Rectal smooth muscle tissue (tissue), 1 donor: ENCODE results near the gene GNS.

Experiments used
- H3K27ac ChIP-seq: one replicate; pipeline ENCODE4 v1.7.0; 2013; ENCODE audit warnings: low read depth, low read length, inconsistent platforms
- H3K27me3 ChIP-seq: one replicate; pipeline ENCODE4 v1.7.0; 2013; ENCODE audit warnings: low read length; ENCODE audit not compliant: control insufficient read depth, insufficient read depth
- H3K36me3 ChIP-seq: one replicate; pipeline ENCODE4 v1.7.0; 2013; ENCODE audit warnings: low read length; ENCODE audit not compliant: control insufficient read depth, insufficient read depth
- H3K4me1 ChIP-seq: one replicate; pipeline ENCODE4 v1.7.0; 2013; ENCODE audit warnings: low read length; ENCODE audit not compliant: control insufficient read depth, insufficient read depth
- H3K4me3 ChIP-seq: one replicate; pipeline ENCODE4 v1.7.0; 2013; ENCODE audit warnings: low read length
- H3K9ac ChIP-seq: one replicate; pipeline ENCODE4 v1.7.0; 2013; ENCODE audit warnings: low read length

GNS gene

GRCh38 chr12:64672925-64673409 lies 86.2 kb downstream of the GNS start:
- H3K4me1 ChIP-seq = peaks cover 52% of the 10 kb centered on the region
- H3K9ac ChIP-seq = no peak overlapping the region
- no peaks in the 10 kb centered on the region for H3K27me3 ChIP-seq
- no peaks in the 10 kb centered on the region for H3K36me3 ChIP-seq
- peak overlapping the region; percentile 87 for H3K27ac ChIP-seq
- no peak overlapping the region for H3K4me3 ChIP-seq

DNA sequence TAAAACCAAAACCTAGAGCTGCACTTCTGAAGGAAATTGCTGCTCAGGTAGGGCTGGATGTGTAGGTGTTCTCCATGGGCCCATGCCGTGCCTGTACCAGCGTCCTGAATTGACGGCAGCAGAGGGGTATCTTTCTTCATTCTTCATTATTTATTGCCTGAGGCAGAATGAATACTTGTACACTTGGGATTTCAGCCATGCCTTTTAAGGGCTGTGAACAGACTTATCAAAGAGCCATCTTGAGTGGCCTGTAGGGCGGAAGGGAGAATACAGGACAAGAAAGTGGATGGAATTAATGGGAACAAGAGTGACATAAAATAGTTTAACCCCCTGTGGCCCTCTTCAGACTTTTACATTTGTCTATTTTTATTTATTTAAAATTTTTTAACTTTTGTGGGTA lies 87.5 kb downstream of the GNS start:
- peak overlapping the region; percentile 85 for H3K27ac ChIP-seq
- H3K9ac ChIP-seq = no peak overlapping the region
- H3K36me3 ChIP-seq = no peaks in the 10 kb centered on the region
- no peaks in the 10 kb centered on the region for H3K27me3 ChIP-seq
- H3K4me1 ChIP-seq = peaks cover 56% of the 10 kb centered on the region
- H3K4me3 ChIP-seq = no peak overlapping the region

DNA sequence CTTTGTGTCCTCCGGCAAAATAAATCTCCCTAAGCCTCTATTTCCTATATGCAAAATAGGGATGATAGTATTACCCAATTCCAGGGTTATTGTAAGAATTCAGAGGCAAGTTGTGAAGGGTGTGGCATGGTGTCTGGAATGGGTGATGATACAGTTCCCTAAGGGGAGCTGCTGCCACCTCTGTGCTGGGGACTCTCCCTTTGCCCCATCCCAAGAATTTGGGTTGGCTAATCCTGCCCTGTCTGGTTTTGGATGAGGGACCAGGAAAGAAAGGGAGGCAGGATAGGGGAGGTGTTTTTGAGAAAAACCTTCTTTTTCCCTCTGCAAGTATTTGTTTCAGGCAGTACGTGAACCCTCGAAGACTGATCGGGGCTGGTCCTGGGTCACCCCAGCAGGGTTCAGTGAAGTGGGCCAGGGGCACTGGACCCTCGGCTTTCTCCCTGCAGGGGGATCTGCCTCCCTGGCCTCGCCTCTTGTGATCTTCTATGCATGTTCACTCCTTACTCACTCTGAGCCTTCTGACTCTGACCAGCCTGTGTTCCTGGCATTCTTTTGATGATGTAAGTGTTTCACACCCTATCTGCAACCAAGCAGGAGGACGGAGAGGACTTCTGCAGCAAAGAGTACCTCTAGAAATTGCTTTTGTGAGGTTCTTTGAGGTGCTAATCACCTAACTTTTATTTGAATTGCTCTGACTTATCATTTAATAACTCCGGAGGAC lies 88.1 kb downstream of the GNS start:
- no peak overlapping the region for H3K9ac ChIP-seq
- H3K27me3 ChIP-seq = no peaks in the 10 kb centered on the region
- H3K36me3 ChIP-seq = no peaks in the 10 kb centered on the region
- H3K4me1 ChIP-seq = peaks cover 62% of the 10 kb centered on the region
- peak overlapping the region; percentile 85 for H3K27ac ChIP-seq
- H3K4me3 ChIP-seq = no peak overlapping the region

GRCh38 chr12:64670019-64670418 lies 89.2 kb downstream of the GNS start:
- H3K27ac ChIP-seq = peak overlapping the region; percentile 85
- H3K9ac ChIP-seq = no peak overlapping the region
- H3K4me1 ChIP-seq = peaks cover 64% of the 10 kb centered on the region

DNA sequence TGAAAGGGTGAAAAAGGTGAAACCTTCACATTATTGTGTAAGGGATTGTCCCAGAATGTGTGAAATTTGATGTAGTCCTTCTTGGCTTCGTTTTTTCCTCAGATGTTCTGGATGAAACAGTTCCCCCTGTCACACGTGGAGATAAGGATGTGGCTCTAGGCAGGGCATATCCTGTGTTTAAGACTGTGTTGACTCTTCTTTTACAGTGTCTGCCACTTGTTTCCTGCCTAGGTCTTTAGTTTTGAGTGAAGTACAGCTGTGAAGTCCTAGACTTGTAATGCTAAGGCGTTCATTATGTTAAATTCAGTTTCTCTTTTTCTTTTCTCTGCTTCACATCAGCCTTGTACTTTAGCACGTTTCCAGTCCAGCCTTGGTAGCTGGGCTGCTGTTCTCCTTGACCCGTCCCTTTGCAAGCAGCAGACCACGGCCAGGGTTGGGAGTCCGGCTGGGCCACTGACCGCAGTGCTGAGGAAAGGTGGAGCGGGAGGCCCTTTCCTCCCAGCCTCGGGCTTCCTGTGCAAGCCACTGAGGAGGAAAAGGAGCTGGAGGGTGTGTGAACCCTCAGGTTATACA lies 89.8 kb downstream of the GNS start:
- no peaks in the 10 kb centered on the region for H3K36me3 ChIP-seq
- peak overlapping the region; percentile 61 for H3K27ac ChIP-seq
- no peak overlapping the region for H3K9ac ChIP-seq
- H3K4me3 ChIP-seq = peak overlapping the region; percentile 47
- peaks cover 62% of the 10 kb centered on the region for H3K4me1 ChIP-seq
- no peaks in the 10 kb centered on the region for H3K27me3 ChIP-seq

More at GRCh38 chr12:64670019-64670418, 89.2 kb downstream of the GNS start:
- H3K27me3 ChIP-seq = no peaks in the 10 kb centered on the region
- no peaks in the 10 kb centered on the region for H3K36me3 ChIP-seq
- peak overlapping the region; percentile 47 for H3K4me3 ChIP-seq

GRCh38 chr12:64667793-64668192 lies 91.4 kb downstream of the GNS start:
- Histone ChIP-seq H3K27ac (peak overlapping the region; percentile 63), H3K4me1 (peaks cover 48% of the 10 kb centered on the region), H3K36me3 (no peaks in the 10 kb centered on the region), H3K4me3 (no peak overlapping the region), H3K27me3 (no peaks in the 10 kb centered on the region), H3K9ac (no peak overlapping the region)

- no peaks in the 10 kb centered on the region for H3K27me3 ChIP-seq
- H3K27ac ChIP-seq = peak overlapping the region; percentile 11
- peak overlapping the region; percentile 18 for H3K4me3 ChIP-seq
- H3K4me1 ChIP-seq = peaks cover 41% of the 10 kb centered on the region
- H3K9ac ChIP-seq = no peak overlapping the region
- no peaks in the 10 kb centered on the region for H3K36me3 ChIP-seq
Measured at GRCh38 chr12:64666054-64666914, 92.9 kb downstream of the GNS start.

GRCh38 chr12:64665514-64665913 lies 93.7 kb downstream of the GNS start:
- Histone ChIP-seq H3K9ac (no peak overlapping the region), H3K4me1 (peaks cover 33% of the 10 kb centered on the region), H3K27ac (peak overlapping the region; percentile 11), H3K4me3 (peak overlapping the region; percentile 6), H3K36me3 (no peaks in the 10 kb centered on the region), H3K27me3 (no peaks in the 10 kb centered on the region)
